Endothelial cell of umbilical vein (primary cell): ENCODE data around the gene ALK. TPM values are rescaled to one million over a fixed set of nuclear protein-coding genes. Genes with fewer than 3 reads are reported as not detected.

Experiments used
- BruUV-seq: library from RNA; stranded (reverse); fragments of 400-500 nt; replicated peaks from 2 replicates; lab custom pipeline; 2021; lab: Mats Ljungman, UMichigan
- CTCF ChIA-PET: fragments of 300-600, 350-600 bp; sonication (Branson Sonifier 250); formaldehyde crosslinking; loops from one replicate; lab custom pipeline; 2021; ENCODE audit warnings: antibody characterized with exemption, inconsistent platforms; lab: Charles Lee
- POLR2A ChIA-PET: fragments of 300-600, 350-600 bp; sonication (Branson Sonifier 250); formaldehyde crosslinking; loops from one replicate; lab custom pipeline; 2021; ENCODE audit warnings: antibody characterized with exemption, inconsistent platforms; lab: Charles Lee
- DNase-seq: peaks from one replicate; pipeline ENCODE4 v3.0.0-alpha.2; 2011; ENCODE audit warnings: low read depth, low spot score
- FAIRE-seq: peaks from 2 replicates; lab custom pipeline; 2011; peaks lifted over from hg19 to GRCh38; lab: Jason Lieb, UNC
- H2AFZ ChIP-seq: 2 replicates; pipeline ENCODE4 v1.6.0; 2012; ENCODE audit warnings: low read depth, low read length, control low read depth, inconsistent platforms
- H3K27ac ChIP-seq: 2 replicates; pipeline ENCODE4 v1.5.1; 2011; ENCODE audit warnings: low read depth, mild to moderate bottlenecking, control low read depth, low read length, moderate library complexity; ENCODE audit not compliant: insufficient read depth
- H3K27me3 ChIP-seq, 2 experiments: 2 replicates each; pipeline versions ENCODE4 v1.6.0 to v1.6.1; 2011; ENCODE audit warnings: low read length in 2 of 2, mixed read lengths in 1 of 2; ENCODE audit not compliant: control insufficient read depth in 2 of 2, insufficient read depth in 2 of 2
- H3K36me3 ChIP-seq, 2 experiments: 2 replicates in 1 of 2; 3 replicates in 1 of 2; pipeline ENCODE4 v1.5.1; 2011; ENCODE audit warnings: low read length in 2 of 2, mild to moderate bottlenecking in 1 of 2, moderate library complexity in 1 of 2; ENCODE audit not compliant: control insufficient read depth in 2 of 2, insufficient read depth in 2 of 2; ENCODE audit errors: extremely low read depth in 1 of 2
- H3K4me1 ChIP-seq: 3 replicates; pipeline ENCODE4 v1.5.1; 2011; ENCODE audit warnings: mild to moderate bottlenecking, low read length; ENCODE audit not compliant: control insufficient read depth, insufficient read depth; ENCODE audit errors: extremely low read depth
- H3K4me2 ChIP-seq: 2 replicates; pipeline ENCODE4 v1.6.1; 2011; ENCODE audit warnings: low read length, control low read depth, mixed read lengths; ENCODE audit not compliant: insufficient read depth
- H3K4me3 ChIP-seq, 3 experiments: fragments of 200-600 bp in 1 of 3; sonication (generic), shearing (Covaris generic) in 1 of 3; replicated peaks in 1 of 3; 2 replicates each; pipeline ENCODE4 v1.5.1; 2011 to 2016; ENCODE audit warnings: control low read depth in 3 of 3, low read length in 3 of 3, mild to moderate bottlenecking in 2 of 3, inconsistent platforms in 1 of 3, low read depth in 1 of 3, moderate library complexity in 1 of 3; ENCODE audit not compliant: insufficient read depth in 1 of 3
- H3K79me2 ChIP-seq: 2 replicates; pipeline ENCODE4 v1.6.0; 2012; ENCODE audit warnings: low read length, inconsistent platforms; ENCODE audit not compliant: control insufficient read depth, insufficient read depth
- H3K9ac ChIP-seq: replicated peaks from 2 replicates; pipeline ENCODE3; 2011; ENCODE audit warnings: low read length, control low read depth; ENCODE audit not compliant: insufficient read depth; ENCODE audit errors: extremely low read depth
- H3K9me1 ChIP-seq: replicated peaks from 3 replicates; pipeline ENCODE4 v1.6.0; 2011; ENCODE audit warnings: mild to moderate bottlenecking, low read length; ENCODE audit not compliant: control insufficient read depth, insufficient read depth; ENCODE audit errors: extremely low read depth
- H3K9me3 ChIP-seq: replicated peaks from 2 replicates; pipeline ENCODE4 v1.5.1; 2012; ENCODE audit warnings: low read length, inconsistent platforms; ENCODE audit not compliant: control insufficient read depth, insufficient read depth
- H4K20me1 ChIP-seq: replicated peaks from 2 replicates; pipeline ENCODE3; 2011; ENCODE audit warnings: mild to moderate bottlenecking, low read length; ENCODE audit not compliant: control insufficient read depth, insufficient read depth; ENCODE audit errors: extremely low read depth
- CTCF ChIP-seq, 2 donors: IDR thresholded peaks; 1 replicate in 1 of 2; 2 replicates in 1 of 2; pipeline ENCODE4 v1.5.1; 2011; ENCODE audit warnings: low read length in 2 of 2, mild to moderate bottlenecking in 2 of 2, moderate library complexity in 2 of 2, control low read depth in 1 of 2, inconsistent platforms in 1 of 2, low read depth in 1 of 2; ENCODE audit not compliant: insufficient read depth in 1 of 2; ENCODE audit errors: extremely low read depth in 1 of 2
- EZH2 ChIP-seq: IDR thresholded peaks from 2 replicates; pipeline ENCODE4 v1.6.1; 2012; ENCODE audit warnings: borderline replicate concordance, low read depth, mild to moderate bottlenecking, moderate library complexity, low read length, inconsistent platforms; ENCODE audit not compliant: severe bottlenecking
- FOS ChIP-seq: IDR thresholded peaks from 2 replicates; pipeline ENCODE4 v1.6.1; 2011; ENCODE audit warnings: mild to moderate bottlenecking, low read length, moderate library complexity, borderline replicate concordance; ENCODE audit not compliant: insufficient read depth
- GATA2 ChIP-seq: IDR thresholded peaks from 2 replicates; pipeline ENCODE4 v1.7.0; 2011; ENCODE audit warnings: low read depth, mild to moderate bottlenecking, moderate library complexity, mixed read lengths, low read length; ENCODE audit not compliant: insufficient read length, insufficient read depth
- JUN ChIP-seq: IDR thresholded peaks from 2 replicates; pipeline ENCODE4 v1.6.1; 2011; ENCODE audit warnings: borderline replicate concordance, low read depth; ENCODE audit not compliant: insufficient read length, insufficient read depth
- MAX ChIP-seq: IDR thresholded peaks from 2 replicates; pipeline ENCODE4 v1.6.1; 2011; ENCODE audit not compliant: insufficient read depth, insufficient read length
- MYC ChIP-seq: IDR thresholded peaks from one replicate; pipeline ENCODE4 v1.6.1; 2011; ENCODE audit warnings: mild to moderate bottlenecking, low read depth, low read length
- POLR2A ChIP-seq: IDR thresholded peaks from 2 replicates; pipeline ENCODE4 v1.6.1; 2012; ENCODE audit warnings: low read depth, mild to moderate bottlenecking, control low read depth, low read length
- POLR2AphosphoS5 ChIP-seq: IDR thresholded peaks from 2 replicates; pipeline ENCODE4 v1.6.1; 2012; ENCODE audit warnings: low read depth, mild to moderate bottlenecking, control low read depth, low read length, moderate library complexity; ENCODE audit not compliant: insufficient read depth
- dilution Hi-C: fragments of 300-500 bp; cut with MboI; formaldehyde crosslinking; loops from one replicate; pipeline ENCODE4 v1.15.0; 2019; ENCODE audit warnings: low sequenced_read_pairs; ENCODE audit not compliant: extremely low pct_ligation_motif_present
- intact Hi-C: fragments of 100-400 bp; cut with micrococcal nuclease; formaldehyde crosslinking; loops from one replicate; pipeline ENCODE4 v1.10.0; 2022
- polyA plus RNA-seq, 4 experiments: library from polyadenylated mRNA; depleted of rRNA in 3 of 4; stranded (reverse) in 3 of 4; unstranded in 1 of 4; fragments of >200 nt; gene quantifications; 2 replicates each; pipeline versions ENCODE4 v1.2.1 to v1.2.3, GENCODE V29; 2011 to 2012; ENCODE audit warnings: missing spikeins in 1 of 4
- total RNA-seq: library from RNA; stranded (reverse); gene quantifications from 2 replicates; pipeline ENCODE4 v1.2.3, GENCODE V29; 2021

The ALK gene
- total and polyA plus RNA-seq, 2 donors (not counting 3 experiments of a cell fraction or from before 2014, with no cell fraction given): not detected

- no peak overlapping the region for H2AFZ ChIP-seq
- H3K4me2 ChIP-seq: no peak overlapping the region
- H3K79me2 ChIP-seq: no peaks in the 10 kb centered on the region
- H3K27me3 ChIP-seq: no peaks in the 10 kb centered on the region
- ChIA-PET CTCF (no interaction called here), POLR2A (no interaction called here)
- no peak overlapping the region for H3K27ac ChIP-seq
- BruUV-seq: no TSS peak
- FAIRE-seq (no peak), DNase-seq (no peak)
- no peaks in the 10 kb centered on the region for H4K20me1 ChIP-seq
- H3K4me3 ChIP-seq: no peak overlapping the region
- intact Hi-C loops (no loop called here), dilution Hi-C loops (no loop called here)
- H3K9me1 ChIP-seq: no peaks in the 10 kb centered on the region
- no peak overlapping the region for H3K9ac ChIP-seq
- no peaks in the 10 kb centered on the region for H3K9me3 ChIP-seq
- no peaks in the 10 kb centered on the region for H3K36me3 ChIP-seq
- TF ChIP-seq CTCF (IDR thresholded peaks at IDR 0.05; ENCODE audit: extremely low read depth in 1 of 2, insufficient read depth in 1 of 2, low read depth in 1 of 2, low read length in 2 of 2) (no peak), MYC (no peak), FOS (no peak), EZH2 (no peak), POLR2AphosphoS5 (no peak), JUN (no peak), MAX (no peak), POLR2A (no peak), GATA2 (no peak)
- no peaks in the 10 kb centered on the region for H3K4me1 ChIP-seq
Observed at GRCh38 chr2:29446847-29447246, 474.5 kb downstream of the ALK start.
